Astrocyte of the spinal cord (primary cell): ENCODE measurements around the gene UBAP1.

ENCODE experiments used
- DNase-seq: peaks from one replicate; pipeline ENCODE4 v3.0.0; 2011; ENCODE audit warnings: low read depth, low spot score
- H3K4me3 ChIP-seq: 2 replicates; pipeline ENCODE4 v1.5.1; 2011; ENCODE audit warnings: low read depth, mild to moderate bottlenecking, low read length, moderate library complexity
- CTCF ChIP-seq: IDR thresholded peaks from 2 replicates; pipeline ENCODE4 v1.5.1; 2012; ENCODE audit warnings: low read depth, mild to moderate bottlenecking, low read length, inconsistent platforms
- in situ Hi-C: cut with HindIII; loops from 2 replicates; pipeline ENCODE4 v1.10.0; 2017; ENCODE audit warnings: low sequenced_read_pairs

UBAP1 gene

GRCh38 chr9:34197756-34198711 is 19.2 kb downstream of the UBAP1 start:
- DNase-seq: no peak
- in situ Hi-C loops: no loop called here
- no peak overlapping the region for H3K4me3 ChIP-seq
- no peak for TF ChIP-seq CTCF

GRCh38 chr9:34200092-34200491 is 21.2 kb downstream of the UBAP1 start:
- DNase-seq: no peak
- in situ Hi-C loops: no loop called here
- no peak overlapping the region for H3K4me3 ChIP-seq
- no peak for TF ChIP-seq CTCF

GRCh38 chr9:34203275-34203991 is 24.6 kb downstream of the UBAP1 start:
- no peak for DNase-seq
- no peak for TF ChIP-seq CTCF
- in situ Hi-C loops: no loop called here
- H3K4me3 ChIP-seq: no peak overlapping the region

GRCh38 chr9:34203992-34204635 is 25.3 kb downstream of the UBAP1 start:
- in situ Hi-C loops: no loop called here
- DNase-seq: no peak
- no peak overlapping the region for H3K4me3 ChIP-seq
- TF ChIP-seq CTCF: no peak

- DNase-seq: no peak
- TF ChIP-seq CTCF: no peak
- in situ Hi-C loops: no loop called here
- H3K4me3 ChIP-seq: no peak overlapping the region
Observed at GRCh38 chr9:34205102-34205501, 26.3 kb downstream of the UBAP1 start.

- no peak overlapping the region for H3K4me3 ChIP-seq
- DNase-seq: no peak
- in situ Hi-C loops: no loop called here
- no peak for TF ChIP-seq CTCF
Observed at GRCh38 chr9:34206561-34206960, 27.7 kb downstream of the UBAP1 start.
